Retinal pigment epithelial cell (primary cell): ENCODE data around the gene TPCN2.
"Not testable (repeated sequence)": the region's sequence is repeated elsewhere in the genome, so short reads cannot be mapped to it uniquely, and the experiment has no call there.

Source experiments
- DNase-seq: peaks from one replicate; pipeline ENCODE4 v3.0.0-alpha.2; 2010; ENCODE audit warnings: low read depth
- H3K4me3 ChIP-seq: 2 replicates; pipeline ENCODE4 v1.5.1; 2011; ENCODE audit warnings: mild to moderate bottlenecking, low read length, control low read depth, moderate library complexity
- TF ChIP-seq, protein P1 (sequence below): conservative IDR thresholded peaks from 2 replicates; pipeline ENCODE4 v1.5.1; 2011; ENCODE audit warnings: low read depth, low read length, control low read depth, inconsistent platforms

Gene TPCN2

DNA sequence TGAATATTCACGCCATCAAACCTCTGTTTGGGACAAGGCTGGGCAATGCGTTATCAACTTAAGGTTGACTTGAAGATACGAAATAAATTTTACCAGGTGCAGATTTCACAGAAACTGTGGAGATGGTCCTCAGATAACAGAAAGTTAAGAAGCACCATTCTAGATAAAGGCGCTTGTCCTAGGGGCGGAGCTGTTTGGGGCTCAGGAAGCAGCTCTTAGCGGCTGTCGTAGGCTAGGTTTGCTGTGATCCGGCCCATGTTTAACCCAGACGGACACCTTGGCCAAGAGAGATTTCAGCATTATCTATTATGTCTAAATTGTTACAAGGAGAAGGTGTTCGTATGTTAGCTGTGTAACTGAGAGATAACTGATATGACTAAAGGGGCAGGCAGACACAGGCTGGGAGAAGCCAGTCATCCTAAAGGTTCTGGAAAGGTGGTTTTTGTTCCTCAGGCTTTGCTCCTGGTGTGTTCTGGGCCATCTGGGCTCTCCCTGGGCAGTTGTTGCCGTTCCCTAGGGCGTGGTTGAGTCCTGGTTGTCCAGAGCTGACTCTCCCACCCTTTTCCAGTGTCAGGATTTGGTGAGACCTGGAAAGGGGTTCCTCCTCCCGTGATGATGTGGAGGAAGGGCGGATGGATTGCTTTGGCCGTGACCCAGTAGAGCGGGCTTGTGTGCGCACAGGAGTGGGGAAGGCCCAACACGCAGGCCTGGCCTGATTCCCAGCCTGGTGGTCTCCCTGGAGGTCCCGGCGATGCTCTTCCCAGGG, 25.8 kb downstream of the TPCN2 start:
- no peak for DNase-seq
- H3K4me3 ChIP-seq: no peak overlapping the region
- TF ChIP-seq, protein P1, sequence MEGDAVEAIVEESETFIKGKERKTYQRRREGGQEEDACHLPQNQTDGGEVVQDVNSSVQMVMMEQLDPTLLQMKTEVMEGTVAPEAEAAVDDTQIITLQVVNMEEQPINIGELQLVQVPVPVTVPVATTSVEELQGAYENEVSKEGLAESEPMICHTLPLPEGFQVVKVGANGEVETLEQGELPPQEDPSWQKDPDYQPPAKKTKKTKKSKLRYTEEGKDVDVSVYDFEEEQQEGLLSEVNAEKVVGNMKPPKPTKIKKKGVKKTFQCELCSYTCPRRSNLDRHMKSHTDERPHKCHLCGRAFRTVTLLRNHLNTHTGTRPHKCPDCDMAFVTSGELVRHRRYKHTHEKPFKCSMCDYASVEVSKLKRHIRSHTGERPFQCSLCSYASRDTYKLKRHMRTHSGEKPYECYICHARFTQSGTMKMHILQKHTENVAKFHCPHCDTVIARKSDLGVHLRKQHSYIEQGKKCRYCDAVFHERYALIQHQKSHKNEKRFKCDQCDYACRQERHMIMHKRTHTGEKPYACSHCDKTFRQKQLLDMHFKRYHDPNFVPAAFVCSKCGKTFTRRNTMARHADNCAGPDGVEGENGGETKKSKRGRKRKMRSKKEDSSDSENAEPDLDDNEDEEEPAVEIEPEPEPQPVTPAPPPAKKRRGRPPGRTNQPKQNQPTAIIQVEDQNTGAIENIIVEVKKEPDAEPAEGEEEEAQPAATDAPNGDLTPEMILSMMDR: no peak

DNA sequence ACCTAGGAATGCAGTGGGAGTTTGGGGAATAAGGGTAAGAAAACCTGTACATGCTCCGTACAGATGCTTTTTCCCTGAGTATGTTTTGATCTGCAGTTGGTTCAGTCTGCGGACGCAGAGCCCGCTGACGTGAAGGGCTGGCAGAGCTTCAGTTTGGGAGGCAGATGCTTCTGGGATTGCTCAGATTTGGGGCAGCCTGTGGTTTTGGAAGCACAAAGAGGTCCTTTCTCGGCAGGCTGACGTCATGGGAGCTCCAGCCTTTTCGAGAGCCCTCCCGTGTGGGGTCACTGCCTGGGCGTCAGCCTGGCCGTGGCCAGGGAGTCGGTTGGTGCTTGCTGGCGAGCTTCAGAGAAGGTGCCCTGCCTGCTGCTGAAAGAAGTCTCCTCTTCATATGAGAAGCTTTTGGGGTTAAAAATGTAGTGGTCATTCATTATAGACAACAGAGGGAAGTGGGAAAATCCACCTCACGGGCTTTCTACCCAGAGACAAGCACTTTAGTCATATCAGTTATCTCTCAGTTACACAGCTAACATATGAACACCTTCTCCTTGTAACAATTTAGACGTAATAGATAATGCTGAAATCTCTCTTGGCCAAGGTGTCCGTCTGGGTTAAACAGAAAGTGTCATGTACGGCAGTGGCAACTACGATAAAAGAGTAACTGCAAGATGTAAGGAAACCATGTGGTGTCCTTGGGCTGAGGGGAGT, 26.8 kb downstream of the TPCN2 start:
- TF ChIP-seq, protein P1: no peak
- no peak overlapping the region for H3K4me3 ChIP-seq
- DNase-seq: peak; percentile 18

DNA sequence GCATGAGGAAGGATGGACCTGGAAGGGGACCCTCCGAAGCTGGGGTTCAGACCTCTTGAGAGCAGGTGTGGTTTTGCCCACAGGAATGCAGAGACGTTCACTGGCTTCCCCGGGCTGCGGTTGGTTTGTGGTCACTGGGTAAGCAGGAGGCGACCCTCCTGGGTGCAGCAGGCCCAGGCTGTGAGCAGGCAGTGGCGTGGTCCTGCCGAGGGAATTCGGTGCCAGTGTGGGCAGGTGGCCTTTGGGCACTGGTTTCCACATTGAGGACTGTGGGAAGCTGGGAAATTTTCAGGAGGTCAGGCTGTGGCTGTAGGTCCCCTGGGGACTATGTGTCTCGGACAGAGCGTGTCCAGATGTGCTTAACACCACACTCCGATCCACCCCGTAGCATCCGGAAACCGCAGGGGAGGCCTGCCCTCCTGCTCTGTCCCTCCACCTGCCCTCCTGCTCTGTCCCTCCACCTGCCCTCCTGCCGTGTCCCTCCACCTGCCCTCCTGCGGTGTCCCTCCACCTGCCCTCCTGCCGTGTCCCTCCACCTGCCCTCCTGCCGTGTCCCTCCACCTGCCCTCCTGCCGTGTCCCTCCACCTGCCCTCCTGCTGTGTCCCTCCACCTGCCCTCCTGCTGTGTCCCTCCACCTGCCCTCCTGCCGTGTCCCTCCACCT, 27.5 kb downstream of the TPCN2 start:
- no peak overlapping the region for H3K4me3 ChIP-seq
- no peak for DNase-seq
- TF ChIP-seq, protein P1: no peak

DNA sequence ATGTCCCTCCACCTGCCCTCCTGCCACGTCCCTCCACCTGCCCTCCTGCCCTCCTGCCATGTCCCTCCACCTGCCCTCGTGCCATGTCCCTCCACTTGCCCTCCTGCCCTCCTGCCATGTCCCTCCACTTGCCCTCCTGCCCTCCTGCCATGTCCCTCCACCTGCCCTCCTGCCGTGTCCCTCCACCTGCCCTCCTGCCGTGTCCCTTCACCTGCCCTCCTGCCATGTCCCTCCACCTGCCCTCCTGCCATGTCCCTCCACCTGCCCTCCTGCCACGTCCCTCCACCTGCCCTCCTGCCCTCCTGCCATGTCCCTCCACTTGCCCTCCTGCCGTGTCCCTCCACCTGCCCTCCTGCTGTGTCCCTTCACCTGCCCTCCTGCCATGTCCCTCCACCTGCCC, 28.2 kb downstream of the TPCN2 start:
- not testable (repeated sequence) for DNase-seq, H3K4me3 ChIP-seq

DNA sequence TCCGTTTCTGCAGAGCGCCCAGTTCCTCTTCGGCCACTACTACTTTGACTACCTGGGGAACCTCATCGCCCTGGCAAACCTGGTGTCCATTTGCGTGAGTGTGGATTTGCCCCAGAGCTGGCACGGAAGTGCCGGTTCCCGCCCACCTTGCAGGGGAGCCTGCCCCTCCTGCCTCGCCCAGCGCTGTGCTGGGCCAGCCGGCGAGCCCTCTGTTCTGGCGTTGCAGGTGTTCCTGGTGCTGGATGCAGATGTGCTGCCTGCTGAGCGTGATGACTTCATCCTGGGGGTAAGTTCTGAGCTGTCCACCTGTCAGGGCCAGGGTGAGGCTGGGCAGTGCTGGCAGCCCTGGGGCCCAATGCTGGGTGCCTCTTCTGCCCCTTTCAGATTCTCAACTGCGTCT, 29.8 kb downstream of the TPCN2 start:
- no peak overlapping the region for H3K4me3 ChIP-seq
- DNase-seq: no peak
- TF ChIP-seq, protein P1: no peak

DNA sequence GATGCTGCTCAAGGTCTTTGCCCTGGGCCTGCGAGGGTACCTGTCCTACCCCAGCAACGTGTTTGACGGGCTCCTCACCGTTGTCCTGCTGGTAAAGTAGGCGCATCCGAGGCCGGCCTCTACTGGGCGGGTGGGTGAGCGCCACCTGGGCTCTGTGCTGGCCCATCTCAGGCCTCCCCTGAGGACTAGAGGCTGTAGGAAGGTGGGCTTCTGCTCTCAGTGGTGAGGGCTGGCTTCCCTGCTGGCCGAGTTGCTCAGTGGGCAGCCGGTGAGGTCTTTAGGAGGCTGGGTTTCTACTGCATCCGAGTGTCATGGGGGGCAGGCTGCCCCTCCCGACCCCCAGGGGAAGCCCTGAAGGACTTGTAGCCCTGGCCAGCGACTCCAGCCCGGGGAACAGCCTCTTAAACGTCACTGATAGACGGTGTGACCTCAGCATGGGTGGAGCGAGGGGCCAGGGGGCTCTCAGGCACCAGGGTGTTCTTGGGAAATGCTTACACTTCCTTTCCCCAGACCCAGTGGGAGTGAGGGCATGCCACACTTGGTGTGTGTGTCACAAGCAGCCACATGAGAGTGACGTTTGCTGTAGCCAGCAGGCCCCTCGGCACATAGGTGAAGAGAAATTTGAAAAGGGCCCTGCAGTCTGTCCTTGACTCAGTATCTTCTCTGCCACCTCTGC, 30.3 kb downstream of the TPCN2 start:
- TF ChIP-seq, protein P1: no peak
- H3K4me3 ChIP-seq: no peak overlapping the region

DNA sequence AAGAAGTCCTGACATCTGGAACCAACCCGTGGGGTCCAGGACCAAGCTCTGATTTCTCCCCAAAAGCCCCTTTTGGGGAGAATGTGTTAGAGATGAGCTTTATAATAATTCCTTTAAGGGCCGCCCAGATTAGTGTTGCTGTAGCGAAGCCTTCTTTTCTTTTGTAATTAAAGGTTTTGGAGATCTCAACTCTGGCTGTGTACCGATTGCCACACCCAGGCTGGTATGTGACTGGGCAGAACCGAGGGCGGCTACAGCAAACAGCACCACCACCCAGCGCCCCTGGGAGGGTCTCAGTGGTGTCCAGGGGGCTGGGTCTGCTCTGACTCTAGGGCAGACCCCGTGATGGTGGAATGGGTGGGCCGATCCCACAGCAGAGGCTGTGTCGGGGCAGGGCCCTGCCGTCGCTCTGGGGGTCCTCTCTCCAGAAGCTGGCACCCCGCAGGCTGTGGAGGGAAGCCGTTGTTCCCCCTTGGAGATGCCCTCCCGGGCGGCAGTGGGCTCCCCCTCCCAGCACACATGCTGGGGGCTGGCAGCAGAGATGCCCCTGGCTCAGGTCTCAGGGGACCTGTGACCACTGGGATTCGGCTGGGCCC, 31.0 kb downstream of the TPCN2 start:
- TF ChIP-seq, protein P1: no peak
- H3K4me3 ChIP-seq: no peak overlapping the region
- no peak for DNase-seq

More for the DNA sequence above, 30.3 kb downstream of the TPCN2 start:
- DNase-seq: no peak
